HEK293 (cell line): ENCODE data around the gene BIN2.

ENCODE experiments used
- CTCF ChIA-PET: fragments of 350-600 bp; formaldehyde crosslinking; extraction: SDS; loops from one replicate; lab custom pipeline; 2021; ENCODE audit warnings: antibody characterized with exemption; lab: Yijun Ruan, JAX
- POLR2A ChIA-PET: fragments of 300-600 bp; formaldehyde crosslinking; extraction: SDS; loops from one replicate; lab custom pipeline; 2020; ENCODE audit warnings: antibody characterized with exemption, inconsistent platforms; lab: Yijun Ruan, JAX
- H3K27ac ChIP-seq: fragments of 200-500 bp; sonication (Bioruptor generic); 2 replicates; pipeline ENCODE4 v1.5.1; 2014; ENCODE audit warnings: low read depth, low read length, control low read depth, inconsistent platforms; ENCODE audit errors: extremely low read depth
- H3K36me3 ChIP-seq, 2 experiments: fragments of 200-500 bp in 1 of 2; sonication (Bioruptor generic) in 1 of 2; 1 replicate in 1 of 2; 2 replicates in 1 of 2; pipeline ENCODE4 v1.5.1; 2014 to 2017; ENCODE audit warnings: inconsistent platforms in 2 of 2, low read length in 2 of 2; ENCODE audit not compliant: control insufficient read depth in 2 of 2, insufficient read depth in 1 of 2
- H3K4me1 ChIP-seq: fragments of 200-500 bp; sonication (Bioruptor generic); 2 replicates; pipeline ENCODE4 v1.5.1; 2014; ENCODE audit warnings: mild to moderate bottlenecking, low read length, inconsistent platforms; ENCODE audit not compliant: control insufficient read depth, insufficient read depth
- H3K4me3 ChIP-seq: 2 replicates; pipeline ENCODE4 v1.5.1; 2011; ENCODE audit warnings: low read depth, mild to moderate bottlenecking, control low read depth, low read length, moderate library complexity
- H3K9me3 ChIP-seq: fragments of 200-500 bp; sonication (Bioruptor generic); 2 replicates; pipeline ENCODE4 v1.5.1; 2014; ENCODE audit warnings: low read depth, low read length, inconsistent platforms; ENCODE audit not compliant: control insufficient read depth, insufficient read depth
- GLI4 ChIP-seq: fragments of 450-650 bp; formaldehyde crosslinking; IDR thresholded peaks from 2 replicates; pipeline ENCODE4 v1.5.1; 2016; ENCODE audit warnings: missing biosample characterization, missing genetic modification characterization
- IKZF3 ChIP-seq: fragments of 450-650 bp; IDR thresholded peaks from 2 replicates; pipeline ENCODE4 v1.5.0; 2018; ENCODE audit warnings: missing biosample characterization, mild to moderate bottlenecking, missing genetic modification characterization, moderate library complexity
- PRDM10 ChIP-seq: fragments of 450-650 bp; formaldehyde crosslinking; IDR thresholded peaks from 2 replicates; pipeline ENCODE4 v1.5.1; 2016; ENCODE audit warnings: missing biosample characterization, missing genetic modification characterization
- SCRT1 ChIP-seq: fragments of 450-650 bp; formaldehyde crosslinking; IDR thresholded peaks from 2 replicates; pipeline ENCODE4 v1.5.1; 2016; ENCODE audit warnings: missing biosample characterization, missing genetic modification characterization, borderline replicate concordance
- ZBTB20 ChIP-seq: fragments of 450-650 bp; formaldehyde crosslinking; IDR thresholded peaks from 2 replicates; pipeline ENCODE4 v1.5.1; 2016; ENCODE audit warnings: missing biosample characterization, missing genetic modification characterization
- ZNF133 ChIP-seq: fragments of 450-650 bp; formaldehyde crosslinking; IDR thresholded peaks from 2 replicates; pipeline ENCODE4 v1.5.1; 2016; ENCODE audit warnings: missing biosample characterization, missing genetic modification characterization
- ZNF169 ChIP-seq: fragments of 450-650 bp; formaldehyde crosslinking; IDR thresholded peaks from 2 replicates; pipeline ENCODE4 v1.5.1; 2016; ENCODE audit warnings: missing biosample characterization, missing genetic modification characterization
- ZNF175 ChIP-seq: fragments of 450-650 bp; formaldehyde crosslinking; IDR thresholded peaks from 2 replicates; pipeline ENCODE4 v1.5.1; 2016; ENCODE audit warnings: missing biosample characterization, missing genetic modification characterization
- ZNF2 ChIP-seq: fragments of 450-650 bp; formaldehyde crosslinking; IDR thresholded peaks from 2 replicates; pipeline ENCODE4 v1.5.1; 2016; ENCODE audit warnings: missing biosample characterization, missing genetic modification characterization
- ZNF645 ChIP-seq: fragments of 450-650 bp; formaldehyde crosslinking; IDR thresholded peaks from 2 replicates; pipeline ENCODE4; 2016; ENCODE audit warnings: missing biosample characterization, missing genetic modification characterization
- ZNF785 ChIP-seq: fragments of 450-650 bp; formaldehyde crosslinking; IDR thresholded peaks from 2 replicates; pipeline ENCODE4 v1.5.1; 2016; ENCODE audit warnings: missing biosample characterization, missing genetic modification characterization
- TF ChIP-seq, protein P1 (sequence below): fragments of 450-650 bp; formaldehyde crosslinking; IDR thresholded peaks from 2 replicates; pipeline ENCODE4 v1.5.1; 2016; ENCODE audit warnings: missing biosample characterization, missing genetic modification characterization, low read depth
- TF ChIP-seq, protein P2 (sequence below): fragments of 450-650 bp; formaldehyde crosslinking; IDR thresholded peaks from 2 replicates; pipeline ENCODE4 v1.5.1; 2016; ENCODE audit warnings: missing biosample characterization, missing genetic modification characterization
- TF ChIP-seq, protein P3 (sequence below): fragments of 450-650 bp; formaldehyde crosslinking; IDR thresholded peaks from 2 replicates; pipeline ENCODE4 v1.5.1; 2016; ENCODE audit warnings: missing biosample characterization, missing genetic modification characterization
- TF ChIP-seq, protein P4 (sequence below): fragments of 450-650 bp; formaldehyde crosslinking; IDR thresholded peaks from 2 replicates; pipeline ENCODE4 v1.5.1; 2016; ENCODE audit warnings: missing biosample characterization, missing genetic modification characterization
- TF ChIP-seq, protein P5 (sequence below): fragments of 450-650 bp; formaldehyde crosslinking; IDR thresholded peaks from 2 replicates; pipeline ENCODE4 v1.5.0; 2017; ENCODE audit warnings: missing biosample characterization, missing genetic modification characterization, borderline replicate concordance
- TF ChIP-seq, protein P6 (sequence below): fragments of 450-650 bp; formaldehyde crosslinking; IDR thresholded peaks from 2 replicates; pipeline ENCODE4 v1.5.1; 2016; ENCODE audit warnings: missing biosample characterization, missing genetic modification characterization

The BIN2 gene

GRCh38 chr12:51335931-51336330 is 12.0 kb upstream of the BIN2 start (continued):
- TF ChIP-seq PRDM10 (tag by site-specific recombination) (no peak), ZNF169 (tag by site-specific recombination) (no peak), ZNF133 (tag by site-specific recombination) (no peak), ZNF175 (no peak)
- TF ChIP-seq, protein P1, sequence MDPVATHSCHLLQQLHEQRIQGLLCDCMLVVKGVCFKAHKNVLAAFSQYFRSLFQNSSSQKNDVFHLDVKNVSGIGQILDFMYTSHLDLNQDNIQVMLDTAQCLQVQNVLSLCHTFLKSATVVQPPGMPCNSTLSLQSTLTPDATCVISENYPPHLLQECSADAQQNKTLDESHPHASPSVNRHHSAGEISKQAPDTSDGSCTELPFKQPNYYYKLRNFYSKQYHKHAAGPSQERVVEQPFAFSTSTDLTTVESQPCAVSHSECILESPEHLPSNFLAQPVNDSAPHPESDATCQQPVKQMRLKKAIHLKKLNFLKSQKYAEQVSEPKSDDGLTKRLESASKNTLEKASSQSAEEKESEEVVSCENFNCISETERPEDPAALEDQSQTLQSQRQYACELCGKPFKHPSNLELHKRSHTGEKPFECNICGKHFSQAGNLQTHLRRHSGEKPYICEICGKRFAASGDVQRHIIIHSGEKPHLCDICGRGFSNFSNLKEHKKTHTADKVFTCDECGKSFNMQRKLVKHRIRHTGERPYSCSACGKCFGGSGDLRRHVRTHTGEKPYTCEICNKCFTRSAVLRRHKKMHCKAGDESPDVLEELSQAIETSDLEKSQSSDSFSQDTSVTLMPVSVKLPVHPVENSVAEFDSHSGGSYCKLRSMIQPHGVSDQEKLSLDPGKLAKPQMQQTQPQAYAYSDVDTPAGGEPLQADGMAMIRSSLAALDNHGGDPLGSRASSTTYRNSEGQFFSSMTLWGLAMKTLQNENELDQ, result no peak
- TF ChIP-seq, protein P2, sequence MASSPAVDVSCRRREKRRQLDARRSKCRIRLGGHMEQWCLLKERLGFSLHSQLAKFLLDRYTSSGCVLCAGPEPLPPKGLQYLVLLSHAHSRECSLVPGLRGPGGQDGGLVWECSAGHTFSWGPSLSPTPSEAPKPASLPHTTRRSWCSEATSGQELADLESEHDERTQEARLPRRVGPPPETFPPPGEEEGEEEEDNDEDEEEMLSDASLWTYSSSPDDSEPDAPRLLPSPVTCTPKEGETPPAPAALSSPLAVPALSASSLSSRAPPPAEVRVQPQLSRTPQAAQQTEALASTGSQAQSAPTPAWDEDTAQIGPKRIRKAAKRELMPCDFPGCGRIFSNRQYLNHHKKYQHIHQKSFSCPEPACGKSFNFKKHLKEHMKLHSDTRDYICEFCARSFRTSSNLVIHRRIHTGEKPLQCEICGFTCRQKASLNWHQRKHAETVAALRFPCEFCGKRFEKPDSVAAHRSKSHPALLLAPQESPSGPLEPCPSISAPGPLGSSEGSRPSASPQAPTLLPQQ, result no peak
- TF ChIP-seq, all 188 proteins: peak for 0

- Histone ChIP-seq H3K36me3 (no peaks in the 10 kb centered on the region), H3K4me1 (peaks cover 3% of the 10 kb centered on the region; the same call in 1 of the 2 replicates), H3K9me3 (no peaks in the 10 kb centered on the region), H3K27ac (no peak overlapping the region), H3K4me3 (no peak overlapping the region)
- TF ChIP-seq, protein P3, sequence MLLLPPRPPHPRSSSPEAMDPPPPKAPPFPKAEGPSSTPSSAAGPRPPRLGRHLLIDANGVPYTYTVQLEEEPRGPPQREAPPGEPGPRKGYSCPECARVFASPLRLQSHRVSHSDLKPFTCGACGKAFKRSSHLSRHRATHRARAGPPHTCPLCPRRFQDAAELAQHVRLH (tag by site-specific recombination), result no peak
- TF ChIP-seq, protein P4, sequence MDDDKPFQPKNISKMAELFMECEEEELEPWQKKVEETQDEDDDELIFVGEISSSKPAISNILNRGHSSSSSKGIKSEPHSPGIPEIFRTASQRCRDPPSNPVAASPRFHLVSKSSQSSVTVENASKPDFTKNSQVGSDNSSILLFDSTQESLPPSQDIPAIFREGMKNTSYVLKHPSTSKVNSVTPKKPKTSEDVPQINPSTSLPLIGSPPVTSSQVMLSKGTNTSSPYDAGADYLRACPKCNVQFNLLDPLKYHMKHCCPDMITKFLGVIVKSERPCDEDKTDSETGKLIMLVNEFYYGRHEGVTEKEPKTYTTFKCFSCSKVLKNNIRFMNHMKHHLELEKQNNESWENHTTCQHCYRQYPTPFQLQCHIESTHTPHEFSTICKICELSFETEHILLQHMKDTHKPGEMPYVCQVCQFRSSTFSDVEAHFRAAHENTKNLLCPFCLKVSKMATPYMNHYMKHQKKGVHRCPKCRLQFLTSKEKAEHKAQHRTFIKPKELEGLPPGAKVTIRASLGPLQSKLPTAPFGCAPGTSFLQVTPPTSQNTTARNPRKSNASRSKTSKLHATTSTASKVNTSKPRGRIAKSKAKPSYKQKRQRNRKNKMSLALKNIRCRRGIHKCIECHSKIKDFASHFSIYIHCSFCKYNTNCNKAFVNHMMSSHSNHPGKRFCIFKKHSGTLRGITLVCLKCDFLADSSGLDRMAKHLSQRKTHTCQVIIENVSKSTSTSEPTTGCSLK (tag by site-specific recombination), result no peak
- TF ChIP-seq IKZF3 (tag by site-specific recombination) (no peak), GLI4 (no peak), ZNF785 (no peak), ZNF2 (tag by site-specific recombination) (no peak), SCRT1 (tag by site-specific recombination) (no peak), ZNF169 (tag by site-specific recombination) (no peak), ZNF645 (tag by site-specific recombination) (no peak), ZBTB20 (tag by site-specific recombination) (no peak), ZNF175 (no peak)
- TF ChIP-seq, protein P5, sequence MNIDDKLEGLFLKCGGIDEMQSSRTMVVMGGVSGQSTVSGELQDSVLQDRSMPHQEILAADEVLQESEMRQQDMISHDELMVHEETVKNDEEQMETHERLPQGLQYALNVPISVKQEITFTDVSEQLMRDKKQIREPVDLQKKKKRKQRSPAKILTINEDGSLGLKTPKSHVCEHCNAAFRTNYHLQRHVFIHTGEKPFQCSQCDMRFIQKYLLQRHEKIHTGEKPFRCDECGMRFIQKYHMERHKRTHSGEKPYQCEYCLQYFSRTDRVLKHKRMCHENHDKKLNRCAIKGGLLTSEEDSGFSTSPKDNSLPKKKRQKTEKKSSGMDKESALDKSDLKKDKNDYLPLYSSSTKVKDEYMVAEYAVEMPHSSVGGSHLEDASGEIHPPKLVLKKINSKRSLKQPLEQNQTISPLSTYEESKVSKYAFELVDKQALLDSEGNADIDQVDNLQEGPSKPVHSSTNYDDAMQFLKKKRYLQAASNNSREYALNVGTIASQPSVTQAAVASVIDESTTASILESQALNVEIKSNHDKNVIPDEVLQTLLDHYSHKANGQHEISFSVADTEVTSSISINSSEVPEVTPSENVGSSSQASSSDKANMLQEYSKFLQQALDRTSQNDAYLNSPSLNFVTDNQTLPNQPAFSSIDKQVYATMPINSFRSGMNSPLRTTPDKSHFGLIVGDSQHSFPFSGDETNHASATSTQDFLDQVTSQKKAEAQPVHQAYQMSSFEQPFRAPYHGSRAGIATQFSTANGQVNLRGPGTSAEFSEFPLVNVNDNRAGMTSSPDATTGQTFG (tag by site-specific recombination), result no peak
- TF ChIP-seq, protein P6, sequence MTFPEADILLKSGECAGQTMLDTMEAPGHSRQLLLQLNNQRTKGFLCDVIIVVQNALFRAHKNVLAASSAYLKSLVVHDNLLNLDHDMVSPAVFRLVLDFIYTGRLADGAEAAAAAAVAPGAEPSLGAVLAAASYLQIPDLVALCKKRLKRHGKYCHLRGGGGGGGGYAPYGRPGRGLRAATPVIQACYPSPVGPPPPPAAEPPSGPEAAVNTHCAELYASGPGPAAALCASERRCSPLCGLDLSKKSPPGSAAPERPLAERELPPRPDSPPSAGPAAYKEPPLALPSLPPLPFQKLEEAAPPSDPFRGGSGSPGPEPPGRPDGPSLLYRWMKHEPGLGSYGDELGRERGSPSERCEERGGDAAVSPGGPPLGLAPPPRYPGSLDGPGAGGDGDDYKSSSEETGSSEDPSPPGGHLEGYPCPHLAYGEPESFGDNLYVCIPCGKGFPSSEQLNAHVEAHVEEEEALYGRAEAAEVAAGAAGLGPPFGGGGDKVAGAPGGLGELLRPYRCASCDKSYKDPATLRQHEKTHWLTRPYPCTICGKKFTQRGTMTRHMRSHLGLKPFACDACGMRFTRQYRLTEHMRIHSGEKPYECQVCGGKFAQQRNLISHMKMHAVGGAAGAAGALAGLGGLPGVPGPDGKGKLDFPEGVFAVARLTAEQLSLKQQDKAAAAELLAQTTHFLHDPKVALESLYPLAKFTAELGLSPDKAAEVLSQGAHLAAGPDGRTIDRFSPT (tag by site-specific recombination), result no peak
- ChIA-PET POLR2A (no interaction called here), CTCF (interaction anchor here (0.6 to 1.0 kb wide), 2 partner anchors 15 to 116 kb away, joined by 3 read pairs; no protein-coding TSS in a partner anchor)
Measured at GRCh38 chr12:51334764-51335163, 10.8 kb upstream of the BIN2 start.
